ENCODE measurements around the gene IQCH. TPM values are rescaled to one million over a fixed set of nuclear protein-coding genes. Genes with fewer than 3 reads are reported as not detected.

IQCH gene
- total RNA-seq, 4 donors from 2014 or later: 0.40 to 5.2 (median 1.9) TPM

DNA sequence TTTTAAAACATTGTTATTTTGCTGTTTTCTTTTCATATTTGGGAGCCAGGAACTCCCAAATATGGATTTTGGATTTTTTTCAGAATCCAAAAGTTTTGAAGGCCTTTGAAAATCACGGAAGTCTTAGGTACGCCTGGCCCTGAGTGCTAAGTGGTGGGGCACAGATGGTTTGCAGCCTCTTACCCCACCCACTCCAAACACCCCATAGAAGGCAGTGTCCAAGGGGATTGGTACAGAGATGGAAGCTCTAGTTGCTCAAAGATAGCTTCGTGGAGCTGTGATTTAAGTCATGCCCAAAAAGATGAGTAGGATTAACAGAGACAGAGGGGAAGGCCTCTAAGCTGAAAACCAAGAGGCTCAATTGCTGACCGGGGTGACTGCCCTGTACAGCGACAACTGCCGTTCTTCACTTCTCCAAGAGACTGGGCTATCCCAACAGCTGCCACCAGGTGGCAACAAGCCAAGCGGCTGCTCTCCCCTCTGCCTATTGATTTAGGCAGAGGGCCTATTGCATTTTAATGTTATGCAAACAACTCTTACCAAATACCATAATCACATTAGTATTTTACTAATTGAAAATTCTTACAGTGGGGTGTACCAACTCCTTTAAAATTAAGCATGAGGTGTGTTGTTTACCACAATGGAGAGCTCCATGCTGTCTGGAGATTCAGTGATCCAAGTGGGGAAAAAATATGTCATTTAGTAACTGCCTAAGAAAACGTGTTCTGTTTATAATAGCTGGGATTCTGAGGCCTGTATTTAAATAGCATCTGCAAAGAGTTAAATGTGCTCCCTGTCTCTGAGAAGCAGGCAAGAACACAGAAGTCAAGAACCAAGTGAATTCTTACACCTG lies 202.3 kb downstream of the IQCH start:
- peak; percentile 86 for DNase-seq
- H3K4me3 ChIP-seq: no peak overlapping the region
- no peaks in the 10 kb centered on the region for H3K27me3 ChIP-seq
- H3K9me3 ChIP-seq: no peaks in the 10 kb centered on the region
- no peaks in the 10 kb centered on the region for H3K36me3 ChIP-seq
- intact Hi-C loops (cut with DNase I; ENCODE audit: low total_unique reads) (no loop called here), in situ Hi-C loops (cut with MboI; ENCODE audit: low pct_ligation_motif_present in 1 of 4, low pct_unique_long_range_greater_than_20kb in 1 of 4, low sequenced_read_pairs in 3 of 4) (loop anchor here in 2 of 4 donors (10.0 to 25.0 kb wide), 2 partner anchors 355 to 378 kb away; no protein-coding TSS in a partner anchor)
- no peaks in the 10 kb centered on the region for H3K4me1 ChIP-seq
- TF ChIP-seq, protein P1, sequence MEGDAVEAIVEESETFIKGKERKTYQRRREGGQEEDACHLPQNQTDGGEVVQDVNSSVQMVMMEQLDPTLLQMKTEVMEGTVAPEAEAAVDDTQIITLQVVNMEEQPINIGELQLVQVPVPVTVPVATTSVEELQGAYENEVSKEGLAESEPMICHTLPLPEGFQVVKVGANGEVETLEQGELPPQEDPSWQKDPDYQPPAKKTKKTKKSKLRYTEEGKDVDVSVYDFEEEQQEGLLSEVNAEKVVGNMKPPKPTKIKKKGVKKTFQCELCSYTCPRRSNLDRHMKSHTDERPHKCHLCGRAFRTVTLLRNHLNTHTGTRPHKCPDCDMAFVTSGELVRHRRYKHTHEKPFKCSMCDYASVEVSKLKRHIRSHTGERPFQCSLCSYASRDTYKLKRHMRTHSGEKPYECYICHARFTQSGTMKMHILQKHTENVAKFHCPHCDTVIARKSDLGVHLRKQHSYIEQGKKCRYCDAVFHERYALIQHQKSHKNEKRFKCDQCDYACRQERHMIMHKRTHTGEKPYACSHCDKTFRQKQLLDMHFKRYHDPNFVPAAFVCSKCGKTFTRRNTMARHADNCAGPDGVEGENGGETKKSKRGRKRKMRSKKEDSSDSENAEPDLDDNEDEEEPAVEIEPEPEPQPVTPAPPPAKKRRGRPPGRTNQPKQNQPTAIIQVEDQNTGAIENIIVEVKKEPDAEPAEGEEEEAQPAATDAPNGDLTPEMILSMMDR (IDR thresholded peaks at IDR 0.05): peak; percentile 81 to 90 (median 87)
- no peak for TF ChIP-seq EP300 (IDR thresholded peaks at IDR 0.05; ENCODE audit: low read depth)
- no peak overlapping the region for H3K27ac ChIP-seq
- 21 to 34% methylated on average over 5 to 8 of the region's 8 CpGs for WGBS, 2 donors (ENCODE audit: low coverage in 1 of 2)

DNA sequence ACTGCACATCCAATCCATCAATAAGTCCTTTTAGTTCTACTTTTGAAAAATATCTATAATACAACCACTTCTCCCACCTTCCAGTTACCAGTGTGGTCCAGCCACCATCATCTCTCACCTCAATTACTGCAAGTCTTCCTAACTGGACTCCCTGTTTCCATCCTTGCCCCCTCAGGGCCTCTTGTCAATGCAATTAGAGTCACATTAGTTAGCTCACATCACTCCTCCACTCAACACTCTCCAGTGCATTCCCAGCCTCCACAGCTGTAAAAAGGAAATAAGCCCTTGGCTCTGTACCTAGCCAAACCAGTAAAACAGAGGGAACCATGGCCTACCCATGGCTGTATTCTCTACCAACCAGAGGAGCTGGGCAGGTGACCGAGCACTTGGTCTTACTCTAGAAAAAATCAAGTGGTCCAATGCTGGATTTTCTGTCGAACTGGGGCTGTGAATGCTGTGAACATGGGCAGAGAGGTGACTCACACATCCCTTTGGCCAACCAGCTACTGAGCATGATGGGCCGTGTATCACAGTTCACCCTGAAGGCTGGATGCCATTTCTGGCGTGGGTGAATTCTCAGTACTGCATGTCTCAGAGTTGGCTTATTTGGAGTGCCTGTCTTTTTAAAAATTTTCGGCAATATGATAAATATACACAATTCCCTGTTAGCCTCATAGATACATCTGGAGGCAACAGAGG lies 203.9 kb downstream of the IQCH start:
- no peak overlapping the region for H3K4me3 ChIP-seq
- in situ Hi-C loops (cut with MboI; ENCODE audit: low pct_ligation_motif_present in 1 of 4, low pct_unique_long_range_greater_than_20kb in 1 of 4, low sequenced_read_pairs in 3 of 4) (loop anchor here in 2 of 4 donors (10.0 to 25.0 kb wide), 2 partner anchors 354 to 376 kb away; no protein-coding TSS in a partner anchor), intact Hi-C loops (cut with DNase I; ENCODE audit: low total_unique reads) (no loop called here)
- H3K27ac ChIP-seq: no peak overlapping the region
- H3K9me3 ChIP-seq: no peaks in the 10 kb centered on the region
- 88 to 100% methylated on average over 1 to 5 of the region's 5 CpGs for WGBS, 2 donors (ENCODE audit: low coverage in 1 of 2)
- no peak for DNase-seq
- H3K4me1 ChIP-seq: no peaks in the 10 kb centered on the region
- H3K27me3 ChIP-seq: no peaks in the 10 kb centered on the region
- no peaks in the 10 kb centered on the region for H3K36me3 ChIP-seq
- TF ChIP-seq POLR2AphosphoS5 (IDR thresholded peaks at IDR 0.05): no peak
- TF ChIP-seq, protein P1 (IDR thresholded peaks at IDR 0.05): no peak
- TF ChIP-seq EP300 (IDR thresholded peaks at IDR 0.05; ENCODE audit: low read depth): no peak
- TF ChIP-seq POLR2A (IDR thresholded peaks at IDR 0.05): no peak

DNA sequence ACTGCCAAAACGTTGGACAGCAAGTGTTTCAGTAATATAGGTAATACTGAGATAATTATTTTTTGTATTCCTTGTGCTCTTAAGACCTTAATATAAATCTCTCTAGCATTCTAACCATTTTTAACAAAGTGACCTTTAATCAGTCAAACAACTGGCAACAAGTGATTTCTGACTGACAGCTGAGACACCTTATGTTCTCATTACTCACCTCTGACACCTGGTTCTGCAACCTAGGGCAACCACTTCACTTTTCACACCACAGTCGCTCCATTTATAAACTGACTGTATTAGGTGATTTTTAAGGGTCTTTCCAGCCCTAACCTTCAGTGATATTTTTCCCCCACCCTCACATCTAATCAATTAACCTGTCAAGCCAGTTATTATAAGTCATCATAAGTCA lies 205.9 kb downstream of the IQCH start:
- Histone ChIP-seq H3K36me3 (no peaks in the 10 kb centered on the region), H3K9me3 (no peaks in the 10 kb centered on the region), H3K4me1 (no peaks in the 10 kb centered on the region), H3K27ac (no peak overlapping the region), H3K27me3 (no peaks in the 10 kb centered on the region), H3K4me3 (no peak overlapping the region)
- in situ Hi-C loops (cut with MboI; ENCODE audit: low pct_ligation_motif_present in 1 of 4, low pct_unique_long_range_greater_than_20kb in 1 of 4, low sequenced_read_pairs in 3 of 4) (loop anchor here in 2 of 4 donors (10.0 to 25.0 kb wide), 2 partner anchors 352 to 374 kb away; no protein-coding TSS in a partner anchor), intact Hi-C loops (cut with DNase I; ENCODE audit: low total_unique reads) (loop anchor here (10.0 kb wide), 1 partner anchor 374 kb away; no protein-coding TSS in a partner anchor)
- no peak for DNase-seq
- WGBS, 2 donors (ENCODE audit: low coverage in 1 of 2): 68 to 81% methylated on average over 2 of the region's 2 CpGs
- TF ChIP-seq, protein P1 (IDR thresholded peaks at IDR 0.05): no peak
- TF ChIP-seq POLR2A (IDR thresholded peaks at IDR 0.05): no peak
- no peak for TF ChIP-seq POLR2AphosphoS5 (IDR thresholded peaks at IDR 0.05)
- no peak for TF ChIP-seq EP300 (IDR thresholded peaks at IDR 0.05; ENCODE audit: low read depth)

DNA sequence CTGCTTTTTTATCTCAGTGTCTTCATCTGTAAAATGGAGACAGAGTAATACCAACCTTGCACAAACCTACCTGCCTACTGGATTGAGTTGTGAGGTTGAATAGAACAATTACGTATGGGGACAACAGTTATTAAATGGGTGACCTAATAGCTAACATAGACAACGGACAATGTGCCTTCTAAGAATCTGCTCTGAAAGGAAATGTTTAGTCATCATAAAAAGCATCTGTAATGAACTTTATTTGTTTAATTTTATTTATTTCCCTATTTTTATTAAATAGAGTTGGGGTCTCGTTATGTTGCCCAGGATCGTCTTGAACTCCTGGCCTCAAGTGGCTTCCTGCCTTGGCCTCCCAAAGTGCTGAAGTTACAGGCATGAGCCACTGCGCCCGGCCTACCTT lies 207.1 kb downstream of the IQCH start:
- H3K4me1 ChIP-seq: no peaks in the 10 kb centered on the region
- no peaks in the 10 kb centered on the region for H3K9me3 ChIP-seq
- TF ChIP-seq POLR2AphosphoS5 (IDR thresholded peaks at IDR 0.05): no peak
- no peak for TF ChIP-seq EP300 (IDR thresholded peaks at IDR 0.05; ENCODE audit: low read depth)
- TF ChIP-seq POLR2A (IDR thresholded peaks at IDR 0.05): no peak
- TF ChIP-seq, protein P1 (IDR thresholded peaks at IDR 0.05): no peak
- intact Hi-C loops (cut with DNase I; ENCODE audit: low total_unique reads) (loop anchor here (10.0 kb wide), 1 partner anchor 373 kb away; no protein-coding TSS in a partner anchor), in situ Hi-C loops (cut with MboI; ENCODE audit: low pct_ligation_motif_present in 1 of 4, low pct_unique_long_range_greater_than_20kb in 1 of 4, low sequenced_read_pairs in 3 of 4) (loop anchor here in 2 of 4 donors (10.0 to 25.0 kb wide), 2 partner anchors 351 to 373 kb away; no protein-coding TSS in a partner anchor)
- H3K27ac ChIP-seq: no peak overlapping the region
- no peaks in the 10 kb centered on the region for H3K36me3 ChIP-seq
- H3K27me3 ChIP-seq: no peaks in the 10 kb centered on the region
- DNase-seq: no peak
- WGBS, 2 donors (ENCODE audit: low coverage in 1 of 2): 91 to 97% methylated on average over 4 to 6 of the region's 6 CpGs
- no peak overlapping the region for H3K4me3 ChIP-seq

All from transverse colon (tissue), 4 donors.